Left ventricle myocardium inferior (tissue), 1 donor: Measurements from ENCODE around the gene NEUROD4. TPM values are rescaled to one million over a fixed set of nuclear protein-coding genes. Genes with fewer than 3 reads are reported as not detected.

Source experiments
- DNase-seq: peaks from one replicate; pipeline ENCODE4 v3.0.0-alpha.2; 2020
- H3K27ac ChIP-seq: fragments of 200-600 bp; replicated peaks from 2 replicates; pipeline ENCODE4 v1.8.0; 2021
- H3K27me3 ChIP-seq: fragments of 200-600 bp; 2 replicates; pipeline ENCODE4 v1.8.0; 2021; ENCODE audit warnings: low read depth
- H3K36me3 ChIP-seq: fragments of 200-600 bp; 2 replicates; pipeline ENCODE4 v1.8.0; 2021
- H3K4me1 ChIP-seq: fragments of 200-600 bp; 2 replicates; pipeline ENCODE4 v1.8.0; 2021
- H3K4me3 ChIP-seq: fragments of 200-600 bp; 2 replicates; pipeline ENCODE4 v1.8.0; 2021; ENCODE audit warnings: mild to moderate bottlenecking, moderate library complexity
- H3K9me3 ChIP-seq: fragments of 200-600 bp; replicated peaks from 2 replicates; pipeline ENCODE4 v1.8.0; 2021
- CTCF ChIP-seq: fragments of 200-600 bp; IDR thresholded peaks from 2 replicates; pipeline ENCODE4 v1.8.0; 2021; ENCODE audit warnings: antibody characterized with exemption, mild to moderate bottlenecking, borderline replicate concordance
- intact Hi-C: fragments of 100-400 bp; cut with micrococcal nuclease; formaldehyde crosslinking; loops from one replicate; pipeline ENCODE4 v1.11.0; 2022
- total RNA-seq: library from RNA; stranded (reverse); fragmentation: NEBNext Ultra II Directional; extraction: Animal tissue kit (Norgen Biotek cat#: 25700); gene quantifications from one replicate; pipeline ENCODE4 v1.2.1, GENCODE V29; 2021
- donor health status: DM: no; HTN: yes; CAD: no; lungs with severe emphysema.

The NEUROD4 gene
- total RNA-seq, 1 donor from 2014 or later, result not detected

GRCh38 chr12:55037351-55037987 is 17.7 kb downstream of the NEUROD4 start:
- H3K4me1 ChIP-seq, result no peaks in the 10 kb centered on the region
- no peak for DNase-seq

GRCh38 chr12:55039395-55040354 is 19.9 kb downstream of the NEUROD4 start:
- Histone ChIP-seq H3K4me1 (no peaks in the 10 kb centered on the region), H3K36me3 (no peaks in the 10 kb centered on the region), H3K9me3 (no peaks in the 10 kb centered on the region), H3K27me3 (peaks cover 80% of the 10 kb centered on the region), H3K27ac (no peak overlapping the region), H3K4me3 (no peak overlapping the region)
- DNase-seq, result no peak
- intact Hi-C loops, result no loop called here
- TF ChIP-seq CTCF, result no peak

More at GRCh38 chr12:55037351-55037987, 17.7 kb downstream of the NEUROD4 start:
- no peaks in the 10 kb centered on the region for H3K9me3 ChIP-seq
- H3K27ac ChIP-seq, result no peak overlapping the region
- H3K36me3 ChIP-seq, result no peaks in the 10 kb centered on the region
- peaks cover 76% of the 10 kb centered on the region for H3K27me3 ChIP-seq
- no peak overlapping the region for H3K4me3 ChIP-seq
- intact Hi-C loops, result no loop called here
- no peak for TF ChIP-seq CTCF

- no peaks in the 10 kb centered on the region for H3K36me3 ChIP-seq
- no peak for DNase-seq
- H3K27me3 ChIP-seq, result peaks cover 77% of the 10 kb centered on the region
- no peak overlapping the region for H3K4me3 ChIP-seq
- H3K4me1 ChIP-seq, result no peaks in the 10 kb centered on the region
- no peaks in the 10 kb centered on the region for H3K9me3 ChIP-seq
- H3K27ac ChIP-seq, result no peak overlapping the region
- intact Hi-C loops, result no loop called here
- no peak for TF ChIP-seq CTCF
Observed at GRCh38 chr12:55041345-55042055, 21.7 kb downstream of the NEUROD4 start.

GRCh38 chr12:55043542-55043941 is 23.8 kb downstream of the NEUROD4 start:
- no peak for TF ChIP-seq CTCF
- H3K36me3 ChIP-seq, result no peaks in the 10 kb centered on the region
- no peak overlapping the region for H3K4me3 ChIP-seq
- intact Hi-C loops, result no loop called here
- peaks cover 61% of the 10 kb centered on the region for H3K27me3 ChIP-seq
- no peak overlapping the region for H3K27ac ChIP-seq
- no peaks in the 10 kb centered on the region for H3K4me1 ChIP-seq
- no peaks in the 10 kb centered on the region for H3K9me3 ChIP-seq
- no peak for DNase-seq

GRCh38 chr12:55044135-55044534 is 24.4 kb downstream of the NEUROD4 start:
- no peak overlapping the region for H3K27ac ChIP-seq
- no peak overlapping the region for H3K4me3 ChIP-seq
- intact Hi-C loops, result no loop called here
- no peaks in the 10 kb centered on the region for H3K9me3 ChIP-seq
- DNase-seq, result no peak
- no peaks in the 10 kb centered on the region for H3K4me1 ChIP-seq
- TF ChIP-seq CTCF, result no peak
- peaks cover 55% of the 10 kb centered on the region for H3K27me3 ChIP-seq
- no peaks in the 10 kb centered on the region for H3K36me3 ChIP-seq
